IPS-NIHi7 (cell line): ENCODE data around the gene CNPY2.
"Not testable (repeated sequence)": the region's sequence is repeated elsewhere in the genome, so short reads cannot be mapped to it uniquely, and the experiment has no call there.

ENCODE experiments used
- DNase-seq: peaks from one replicate; pipeline ENCODE4 v3.0.0; 2012; ENCODE audit warnings: mixed read lengths; ENCODE audit errors: extremely low spot score

The CNPY2 gene

DNA sequence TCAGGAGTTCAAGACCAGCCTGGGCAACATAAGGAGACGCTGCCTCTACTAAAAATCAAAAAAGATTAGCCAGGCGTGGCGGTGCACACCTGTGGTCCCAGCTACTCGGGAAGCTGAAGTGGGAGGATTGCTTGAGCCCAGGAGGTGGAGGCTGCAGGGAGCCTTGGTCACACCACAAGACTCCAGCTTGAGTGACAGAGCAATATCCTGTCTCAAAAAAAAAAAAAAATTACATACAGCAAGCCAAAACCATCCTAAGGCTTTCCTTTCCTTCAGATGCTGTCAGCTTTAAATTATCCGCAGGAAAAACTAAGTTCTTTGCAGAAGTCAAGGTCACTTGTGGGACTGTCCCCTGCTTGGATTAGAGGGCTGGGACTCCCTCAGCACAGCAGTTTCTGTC is 17.0 kb downstream of the CNPY2 start:
- no peak for DNase-seq

GRCh38 chr12:56297400-56297799 is 18.4 kb downstream of the CNPY2 start:
- no peak for DNase-seq

- DNase-seq: no peak
Measured at GRCh38 chr12:56296295-56296694, 19.5 kb downstream of the CNPY2 start.

DNA sequence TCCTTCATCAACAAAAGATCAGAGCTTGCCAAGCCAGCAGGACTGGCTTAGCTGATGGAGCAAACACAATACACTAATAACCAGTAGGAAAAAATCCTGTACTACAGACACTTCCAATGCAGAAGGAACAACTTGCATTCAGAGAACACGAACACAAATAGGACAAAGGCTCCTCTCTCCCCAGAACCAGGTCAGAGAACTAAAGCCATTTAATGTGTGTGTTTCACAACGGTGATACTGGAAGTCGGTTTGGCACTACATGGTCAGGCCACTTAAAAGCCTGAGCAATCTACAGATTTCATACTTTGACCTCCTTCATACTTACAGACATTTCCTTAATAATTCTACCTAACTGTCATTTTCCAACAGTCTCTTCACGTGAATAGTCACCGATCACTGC is 22.0 kb downstream of the CNPY2 start:
- DNase-seq: no peak

DNA sequence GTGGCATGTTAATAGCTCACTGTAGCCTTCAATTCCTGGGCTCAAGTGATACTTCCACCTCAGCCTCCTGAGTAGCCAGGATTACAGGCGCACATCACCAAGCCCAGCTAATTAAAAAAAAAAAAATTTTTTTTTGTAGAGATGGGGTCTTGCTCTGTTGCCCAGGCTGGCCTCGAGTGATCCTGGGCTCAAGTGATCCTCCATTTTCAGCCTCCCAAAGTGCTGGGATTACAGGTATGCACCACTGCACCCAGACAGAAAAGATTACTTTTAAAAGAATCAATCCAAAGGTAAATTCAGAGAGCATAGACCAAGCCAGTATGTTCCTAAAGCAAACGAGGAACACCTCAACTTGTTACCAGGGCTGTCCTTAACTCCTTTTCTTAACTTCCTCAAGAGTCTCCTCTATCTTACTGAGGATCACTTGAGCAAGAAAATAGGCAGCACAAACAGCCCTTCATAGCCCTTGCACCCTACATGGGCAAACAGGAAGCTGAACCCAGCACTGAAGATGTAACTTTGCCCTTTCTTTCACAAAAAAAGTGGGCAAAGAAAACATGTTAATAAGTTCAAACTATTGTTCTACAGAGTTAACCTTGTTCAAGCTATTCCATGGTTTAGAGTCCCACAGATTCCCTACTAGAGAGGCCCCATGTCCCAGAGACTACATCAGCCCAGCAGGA is 26.9 kb downstream of the CNPY2 start:
- DNase-seq: no peak

DNA sequence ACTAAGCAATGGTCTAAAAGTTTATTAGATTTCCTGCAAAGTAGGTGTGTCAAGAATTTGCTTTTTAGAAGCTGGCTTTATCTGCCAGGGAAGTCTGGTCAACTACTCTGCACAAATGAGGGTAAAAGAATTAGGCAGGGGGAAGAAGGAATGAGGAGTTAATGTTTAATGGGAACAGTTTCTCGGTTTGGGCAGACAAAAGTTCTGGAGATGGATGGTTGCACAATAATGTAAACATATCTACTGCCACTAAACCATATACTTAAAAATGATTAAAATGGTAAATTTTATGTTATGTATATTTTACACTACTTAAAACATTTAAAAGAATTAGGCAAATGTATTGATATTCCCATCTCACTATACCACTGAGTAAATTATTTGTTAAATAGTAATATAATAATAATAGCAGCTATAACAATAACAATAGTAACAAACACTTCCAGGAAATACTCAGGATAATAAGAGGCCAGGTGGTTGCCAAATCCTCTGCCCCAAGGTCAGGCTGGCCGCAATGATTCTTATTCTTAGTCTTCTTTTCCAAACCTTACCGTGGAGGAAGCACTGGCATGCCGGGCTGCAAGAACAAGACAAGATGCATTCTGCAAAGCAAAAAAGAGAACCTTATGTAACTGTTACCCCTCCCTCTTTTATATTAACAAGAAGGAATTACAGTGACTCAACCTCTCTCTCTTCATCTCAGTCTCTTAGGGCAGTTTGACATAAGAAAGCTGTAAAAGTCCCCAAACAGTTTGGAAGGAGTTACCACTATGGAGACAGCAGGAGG is 29.6 kb downstream of the CNPY2 start:
- DNase-seq: no peak

DNA sequence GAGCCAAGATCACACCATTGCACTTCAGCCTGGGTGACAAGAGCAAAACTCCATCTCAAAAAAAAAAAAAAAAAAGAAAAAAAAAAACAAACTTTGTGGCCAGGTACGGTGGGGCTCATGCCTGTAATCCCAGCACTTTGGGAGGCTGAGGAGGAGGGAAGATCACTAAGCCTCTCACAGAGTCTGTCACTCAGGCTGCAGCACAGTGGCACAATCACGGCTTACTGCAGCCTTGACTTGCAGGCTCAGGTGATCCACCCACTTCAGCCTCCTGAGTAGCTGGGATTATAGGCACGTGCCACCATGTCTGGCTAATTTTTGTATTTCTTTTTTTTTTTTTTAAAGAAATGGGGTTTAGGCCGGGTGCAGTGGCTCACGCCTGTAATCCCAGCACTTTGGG is 31.5 kb downstream of the CNPY2 start:
- DNase-seq: not testable (repeated sequence)

DNA sequence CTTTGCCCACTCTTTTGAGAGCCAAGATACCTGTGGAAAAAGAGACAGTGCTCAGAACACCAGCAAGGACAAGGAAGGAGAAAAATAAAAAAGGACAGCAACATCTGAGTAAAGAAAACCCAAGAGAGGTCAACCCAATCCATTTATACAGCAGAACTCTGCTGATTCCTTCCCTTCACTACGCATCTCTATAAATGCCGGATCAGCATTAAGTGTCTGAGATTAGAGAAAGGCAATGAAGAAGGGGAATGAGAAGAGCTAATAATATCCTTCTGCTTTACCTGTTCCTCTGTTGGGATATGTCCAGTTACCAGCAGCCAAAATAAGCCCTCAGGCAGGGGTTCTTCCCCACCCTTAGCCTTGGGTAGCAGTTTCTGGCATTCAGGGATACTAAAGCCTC is 33.2 kb downstream of the CNPY2 start:
- DNase-seq: no peak

- DNase-seq: no peak
Measured at GRCh38 chr12:56282030-56282429, 33.8 kb downstream of the CNPY2 start.

GRCh38 chr12:56280849-56281248 is 34.9 kb downstream of the CNPY2 start:
- DNase-seq: no peak

- no peak for DNase-seq
Measured at GRCh38 chr12:56278905-56279304, 36.9 kb downstream of the CNPY2 start.

- DNase-seq: no peak
Measured at GRCh38 chr12:56274299-56274698, 41.5 kb downstream of the CNPY2 start.

GRCh38 chr12:56272468-56272867 is 43.3 kb downstream of the CNPY2 start:
- DNase-seq: not testable (repeated sequence)

GRCh38 chr12:56271031-56271430 is 44.8 kb downstream of the CNPY2 start:
- DNase-seq: peak; percentile 71

- peak; percentile 56 for DNase-seq
Measured at GRCh38 chr12:56267443-56268071, 48.2 kb downstream of the CNPY2 start.

DNA sequence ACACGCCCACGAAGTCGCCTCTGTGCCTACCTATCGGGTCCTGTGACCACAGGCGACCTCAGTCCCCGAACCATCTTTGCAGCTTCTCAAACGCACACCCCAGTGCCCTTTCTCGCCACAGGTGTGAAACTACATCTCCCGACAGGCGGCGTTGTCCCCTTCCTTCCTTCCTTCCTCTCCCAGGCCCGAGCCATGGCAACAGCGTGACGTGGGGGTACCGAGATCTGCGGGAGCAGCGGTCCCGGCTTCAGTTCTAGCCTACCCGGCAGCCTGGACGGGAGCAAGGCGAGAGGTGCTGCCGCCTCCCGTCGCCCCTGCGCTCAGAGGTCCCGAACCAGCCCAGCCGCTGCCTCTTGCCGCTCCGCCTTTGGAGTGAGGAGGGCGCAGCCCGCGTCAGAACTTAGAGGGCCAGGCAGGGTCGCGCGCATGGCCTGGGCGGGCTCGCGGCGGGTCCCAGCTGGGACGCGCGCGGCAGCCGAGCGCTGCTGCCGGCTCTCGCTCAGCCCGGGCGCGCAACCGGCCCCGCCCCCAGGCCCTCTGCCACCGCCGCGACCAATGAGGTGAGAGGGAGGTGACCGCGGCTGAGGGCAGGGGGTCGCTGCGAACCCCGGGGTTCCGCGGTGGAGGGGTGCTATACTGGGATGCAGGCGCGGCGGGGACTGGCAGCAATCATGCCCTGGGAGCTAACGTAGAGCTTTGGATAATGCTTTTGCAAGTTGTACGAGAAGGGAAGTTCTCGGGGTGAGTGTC is 48.9 kb downstream of the CNPY2 start, which contains the start of gene COQ10A:
Gene COQ10A, plus strand, starts transcription at position 250 of the 750 bp plus-strand sequence. Its CDS starts 177 bp downstream, at position 427.
- peak; percentile 99 for DNase-seq

DNA sequence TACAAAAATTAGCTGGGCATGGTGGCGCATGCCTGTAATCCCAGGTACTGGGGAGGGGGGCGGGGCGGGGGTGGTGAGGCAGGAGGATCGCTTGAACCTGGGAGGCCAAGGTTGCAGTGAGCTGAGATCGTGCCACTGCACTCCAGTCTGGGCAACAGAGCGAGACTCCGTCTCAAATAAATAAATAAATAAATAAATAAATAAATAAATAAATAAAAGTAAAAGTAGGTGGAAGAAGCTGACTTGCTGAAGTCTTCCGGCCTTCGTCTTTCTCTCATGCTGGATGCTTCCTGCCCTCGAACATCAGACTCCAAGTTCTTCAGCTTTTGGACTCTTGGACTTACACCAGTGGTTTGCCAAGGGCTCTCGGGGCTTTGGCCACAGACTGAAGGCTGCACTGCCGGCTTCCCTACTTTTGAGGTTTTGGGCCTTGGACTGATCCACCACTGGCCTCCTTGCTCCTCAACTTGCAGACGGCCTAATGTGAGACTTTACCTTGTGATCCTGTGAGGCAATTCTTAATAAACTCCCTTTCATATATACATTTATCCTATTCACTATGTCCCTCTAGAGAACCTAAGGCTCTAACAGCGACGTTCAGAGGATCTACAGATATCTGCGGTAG is 49.6 kb downstream of the CNPY2 start:
- not testable (repeated sequence) for DNase-seq

- not testable (repeated sequence) for DNase-seq
Measured at GRCh38 chr12:56262955-56263354, 52.8 kb downstream of the CNPY2 start.

DNA sequence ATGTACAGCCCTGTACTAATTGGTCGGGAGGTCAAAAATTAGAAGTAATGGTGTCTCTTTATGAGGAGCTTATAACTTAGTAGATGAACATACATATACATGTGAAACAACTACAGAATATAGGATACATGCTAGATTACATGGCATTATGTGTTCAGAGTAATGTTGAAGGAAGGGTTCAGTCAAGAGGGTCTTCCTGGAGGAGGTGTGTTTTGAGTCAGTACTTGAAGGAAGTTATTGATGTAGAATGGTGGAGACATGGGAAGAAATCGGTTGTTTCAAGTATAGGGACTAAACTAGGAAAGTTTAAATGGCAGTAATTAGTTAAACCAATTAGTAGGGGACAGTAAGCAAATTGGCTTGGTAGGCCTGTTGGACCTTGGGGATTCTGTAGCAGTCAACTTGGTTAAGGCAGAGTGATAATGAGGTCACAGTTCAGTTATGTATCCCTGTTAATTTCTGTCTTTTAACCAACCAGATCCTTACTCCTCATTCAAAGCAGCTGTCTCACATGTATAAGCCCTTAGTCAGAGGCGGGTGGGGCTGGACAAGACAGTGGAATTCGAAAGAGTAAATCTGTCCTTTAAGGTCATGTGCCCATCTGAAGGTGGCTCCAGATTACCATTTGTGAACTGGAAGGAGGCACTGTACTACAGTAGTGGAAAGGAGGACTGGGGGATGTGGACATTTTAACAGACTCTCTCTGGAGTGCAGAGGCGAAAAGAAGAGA is 54.1 kb downstream of the CNPY2 start:
- DNase-seq: no peak

GRCh38 chr12:56260921-56261320 is 54.9 kb downstream of the CNPY2 start:
- DNase-seq: no peak

GRCh38 chr12:56260380-56260779 is 55.4 kb downstream of the CNPY2 start:
- no peak for DNase-seq
